Activated CD8-positive, alpha-beta memory T cell treated with anti-CD3 and anti-CD28 coated beads, Interleukin-2, amount 50 U/mL, for 1 hour (primary cell): ENCODE data around the gene ZC3H14.

Source experiments
- DNase-seq: peaks from one replicate; pipeline ENCODE4 v3.0.0-alpha.2; 2020; ENCODE audit errors: extremely low read depth

ZC3H14 gene

DNA sequence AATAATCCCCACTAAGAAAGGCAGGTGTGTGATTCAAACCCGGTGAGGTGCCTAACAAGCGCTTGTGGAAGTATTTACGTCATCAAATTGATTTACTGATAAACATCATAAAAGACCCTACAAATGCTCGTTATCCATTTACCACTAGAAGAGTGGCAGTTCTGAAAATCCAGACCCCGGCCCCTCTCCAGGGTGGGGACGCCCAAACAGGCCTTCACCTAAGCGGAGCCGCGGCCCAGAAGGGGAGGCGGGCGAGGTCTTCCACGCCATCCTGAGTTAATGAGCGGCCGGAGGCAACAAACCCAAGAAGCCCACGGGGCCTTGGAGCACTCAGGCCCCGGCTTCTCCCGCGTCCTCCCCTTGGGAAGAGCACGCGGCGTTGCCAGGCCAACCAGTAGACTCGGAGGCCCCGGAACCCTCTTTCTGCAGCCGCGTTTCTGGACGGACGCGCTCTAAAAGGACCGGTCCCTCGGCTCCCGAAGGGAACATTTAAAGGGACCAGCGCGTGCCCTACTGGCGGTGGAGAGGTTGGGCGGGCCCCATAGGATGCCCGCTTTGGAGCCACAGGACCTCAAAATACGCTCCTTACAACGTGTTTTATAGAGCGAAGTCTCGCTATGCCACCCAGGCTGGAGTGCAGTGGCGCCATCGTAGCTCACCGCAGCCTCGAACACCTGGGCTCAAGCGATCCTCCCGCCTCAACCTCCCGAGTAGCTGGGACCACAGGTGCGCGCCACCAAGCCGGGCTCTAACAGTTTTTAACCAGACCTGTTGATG lies 11.6 kb upstream of the ZC3H14 start:
- DNase-seq = no peak

- DNase-seq = no peak
Measured at GRCh38 chr14:88551980-88552431, 10.8 kb upstream of the ZC3H14 start.

DNA sequence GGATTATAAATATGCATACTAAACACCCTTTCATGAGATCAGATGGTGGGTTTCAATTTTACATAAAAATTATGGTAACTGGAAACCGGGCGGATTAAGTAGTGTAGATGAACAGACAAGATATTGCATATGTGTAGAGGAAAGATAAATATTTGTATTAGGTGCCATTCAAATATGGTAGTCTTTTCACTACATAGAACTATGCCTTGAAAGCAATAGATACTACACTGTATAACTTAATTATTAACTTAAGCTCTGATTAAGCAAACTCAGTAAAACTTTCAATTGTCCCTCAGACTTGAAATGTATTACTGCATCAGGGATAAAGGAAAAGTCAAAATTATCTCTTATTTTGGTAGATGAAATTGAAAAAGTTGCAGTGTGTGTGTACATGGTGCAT lies 10.0 kb upstream of the ZC3H14 start:
- DNase-seq = no peak

GRCh38 chr14:88553886-88554456 lies 8.9 kb upstream of the ZC3H14 start:
- no peak for DNase-seq

GRCh38 chr14:88554457-88555286 lies 8.2 kb upstream of the ZC3H14 start, which contains the start of gene PTPN21:
PTPN21 (minus strand) TSS chr14:88555007; CDS start chr14:88550417, 4,590 bp downstream.
- no peak for DNase-seq

GRCh38 chr14:88556581-88556980 lies 6.3 kb upstream of the ZC3H14 start:
- no peak for DNase-seq

- no peak for DNase-seq
Measured at GRCh38 chr14:88559852-88560251, 3.0 kb upstream of the ZC3H14 start.

GRCh38 chr14:88562532-88562830 lies 356 bp upstream of the ZC3H14 start:
- DNase-seq = no peak

DNA sequence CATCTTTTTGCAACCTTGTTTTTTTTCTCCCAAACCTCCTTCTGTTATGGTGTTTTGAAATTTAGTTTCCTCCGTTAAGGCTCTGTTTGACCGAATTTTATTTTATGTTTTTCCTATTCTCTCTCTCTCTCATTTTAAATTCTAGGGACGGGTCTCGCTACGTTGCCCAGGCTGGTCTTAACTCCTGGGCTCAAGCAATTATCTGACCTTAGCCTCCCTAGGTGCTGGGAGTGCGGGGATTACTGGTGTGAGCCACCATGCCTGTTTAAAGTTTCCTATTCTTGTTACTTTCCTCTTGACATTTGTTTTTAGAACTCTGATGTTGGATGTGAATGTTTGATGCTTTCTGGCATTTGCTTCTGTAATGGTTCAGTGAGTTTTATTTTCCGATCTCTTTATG lies 1.0 kb downstream of the ZC3H14 start:
- no peak for DNase-seq

GRCh38 chr14:88565427-88565826 lies 2.6 kb downstream of the ZC3H14 start:
- no peak for DNase-seq

- no peak for DNase-seq
Measured at GRCh38 chr14:88568196-88568595, 5.4 kb downstream of the ZC3H14 start.

DNA sequence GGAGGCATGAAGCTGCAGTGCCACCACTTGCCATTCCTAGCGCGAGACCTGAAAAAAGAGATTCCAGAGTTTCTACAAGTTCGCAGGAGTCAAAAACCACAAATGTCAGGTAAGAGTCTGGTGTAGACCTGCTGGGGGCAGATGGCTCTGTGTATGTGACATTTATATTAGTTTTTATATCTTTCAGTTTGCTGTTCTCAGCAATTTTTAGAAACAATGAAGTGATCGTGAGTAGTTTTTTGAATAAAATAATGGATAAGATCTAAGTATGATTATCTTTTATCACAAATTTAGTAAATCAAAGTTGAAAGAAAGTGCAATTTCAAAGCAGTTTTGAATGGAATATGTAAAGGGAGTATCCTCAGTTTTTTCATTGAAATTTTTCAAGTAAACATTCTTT lies 9.3 kb downstream of the ZC3H14 start:
- no peak for DNase-seq

DNA sequence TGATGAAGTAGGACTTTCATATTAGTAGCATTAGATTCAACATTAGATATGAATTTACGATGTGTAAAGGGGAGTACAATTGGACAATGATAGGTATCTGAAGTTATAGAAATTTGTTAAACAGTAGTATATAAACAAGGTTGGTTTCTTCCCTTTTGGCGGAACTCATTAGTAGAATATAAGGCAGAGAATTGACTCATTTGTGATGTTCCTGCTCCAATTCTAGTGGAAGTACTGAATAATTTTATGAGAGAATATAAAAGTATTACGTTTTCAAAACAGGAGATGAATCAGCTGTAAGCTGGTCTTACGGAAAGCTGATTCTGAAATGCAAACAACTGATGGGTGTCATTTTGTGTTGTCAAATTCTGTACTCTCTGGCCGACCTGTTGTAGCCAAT lies 13.4 kb downstream of the ZC3H14 start:
- no peak for DNase-seq

GRCh38 chr14:88584451-88584850 lies 21.6 kb downstream of the ZC3H14 start:
- DNase-seq = no peak

DNA sequence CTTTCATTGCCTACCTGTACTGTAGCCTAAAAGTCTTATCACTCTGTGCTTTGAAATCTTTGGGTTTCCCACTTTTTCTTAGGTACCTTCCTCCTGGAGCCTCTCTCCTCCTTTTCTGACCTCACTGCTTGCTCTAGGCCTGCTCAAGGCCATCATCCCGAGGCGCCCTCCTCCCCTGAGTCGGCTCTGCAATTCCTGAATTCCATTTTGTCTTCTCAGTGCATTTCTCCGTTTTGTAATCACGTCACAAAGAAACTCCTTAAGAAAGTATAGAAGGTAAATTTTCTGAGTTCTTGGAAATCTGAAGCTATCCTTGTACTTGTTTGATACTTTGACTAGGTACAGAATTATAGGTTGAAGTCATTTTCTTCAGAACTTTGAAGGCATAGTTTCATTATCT lies 25.2 kb downstream of the ZC3H14 start:
- DNase-seq = no peak

- no peak for DNase-seq
Measured at GRCh38 chr14:88590173-88590572, 27.3 kb downstream of the ZC3H14 start.

DNA sequence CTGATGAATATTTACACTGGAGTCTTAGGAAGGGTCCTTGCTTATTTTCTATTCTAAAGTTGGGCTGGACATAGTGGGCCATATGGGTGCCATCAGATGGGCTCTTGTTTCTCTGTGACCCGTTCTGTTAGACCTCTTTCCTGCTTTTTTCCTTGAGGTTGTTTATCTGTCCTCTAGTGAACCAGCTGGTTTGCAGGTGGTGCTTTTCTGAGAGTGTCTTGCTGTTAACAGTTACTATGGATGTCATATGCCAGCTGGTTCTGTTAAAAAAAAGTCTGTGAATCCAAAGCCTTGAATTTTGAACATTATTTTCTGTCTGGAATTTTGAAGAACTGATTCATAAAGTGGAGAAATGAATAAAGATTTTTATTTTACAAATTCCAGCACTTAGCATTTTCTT lies 29.2 kb downstream of the ZC3H14 start:
- DNase-seq = no peak

- DNase-seq = no peak
Measured at GRCh38 chr14:88597038-88597437, 34.2 kb downstream of the ZC3H14 start.

- no peak for DNase-seq
Measured at GRCh38 chr14:88597601-88598000, 34.8 kb downstream of the ZC3H14 start.

- DNase-seq = no peak
Measured at GRCh38 chr14:88598097-88598675, 35.3 kb downstream of the ZC3H14 start.

DNA sequence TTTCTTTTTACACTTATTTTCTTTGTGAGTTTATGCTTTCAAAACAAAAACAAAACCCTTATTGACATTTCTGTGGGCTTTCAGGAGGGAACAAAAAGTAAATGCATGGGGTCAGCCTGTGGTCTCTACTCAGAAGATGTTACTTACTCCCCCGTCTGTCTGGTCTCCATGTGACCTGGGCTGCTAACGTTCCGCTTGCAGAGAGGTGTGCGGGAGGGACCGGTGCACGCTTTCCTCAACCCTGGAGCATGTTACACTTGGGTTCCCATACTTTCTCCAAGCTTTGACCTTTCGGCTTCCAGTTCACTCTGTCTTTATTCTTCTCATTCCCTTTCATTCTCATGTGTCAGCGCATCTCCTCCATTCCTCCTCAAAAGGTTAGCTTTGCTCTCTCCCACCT lies 36.5 kb downstream of the ZC3H14 start:
- DNase-seq = no peak

DNA sequence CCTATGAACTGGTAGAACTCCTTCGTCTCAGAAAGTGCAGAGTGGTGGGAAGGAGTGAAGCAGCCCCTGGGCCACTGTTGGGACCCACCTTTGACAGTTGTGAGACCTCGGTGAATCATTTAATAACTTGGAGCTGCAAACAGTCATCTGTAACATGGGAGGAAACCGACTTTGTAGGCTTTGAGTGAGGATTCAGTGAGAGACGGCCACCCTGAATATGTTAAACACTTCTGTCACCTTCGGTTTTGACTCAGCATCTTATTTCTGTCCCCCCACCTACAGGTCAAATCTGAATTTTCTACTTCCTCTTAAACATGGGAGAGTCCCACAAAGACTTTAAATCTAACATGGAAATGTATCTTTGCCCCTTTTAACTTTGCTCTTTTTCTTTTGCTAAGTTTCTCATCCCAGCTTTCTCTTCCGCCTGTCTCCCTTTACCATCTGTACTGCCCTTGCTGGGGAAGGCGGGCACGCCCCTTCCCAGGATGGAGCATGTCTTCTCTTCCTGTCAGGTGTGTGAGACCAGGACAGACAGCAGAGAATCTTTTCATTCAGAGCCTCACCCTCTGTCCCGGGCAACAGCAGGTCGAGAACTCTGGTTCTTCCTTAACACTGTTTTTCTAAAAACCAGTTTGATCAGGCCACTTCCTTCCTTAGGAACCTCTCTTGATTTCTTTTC lies 37.1 kb downstream of the ZC3H14 start:
- no peak for DNase-seq
